ENCODE data around the gene PLA2G4E. TPM values are rescaled to one million over a fixed set of nuclear protein-coding genes. Genes with fewer than 3 reads are reported as not detected.

Gene PLA2G4E
- total RNA-seq, 1 donor from 2014 or later: not detected

- Histone ChIP-seq H3K9me3 (replicated peaks) (no peaks in the 10 kb centered on the region), H3K4me3 (no peak overlapping the region), H3K27me3 (ENCODE audit: low read depth) (no peaks in the 10 kb centered on the region), H3K27ac (replicated peaks) (no peak overlapping the region), H3K36me3 (no peaks in the 10 kb centered on the region), H3K4me1 (peaks cover 3% of the 10 kb centered on the region)
- TF ChIP-seq CTCF (IDR thresholded peaks at IDR 0.05; ENCODE audit: borderline replicate concordance): no peak
- intact Hi-C loops (cut with micrococcal nuclease): no loop called here
- no peak for DNase-seq
Observed at GRCh38 chr15:41987246-41987924, 33.5 kb downstream of the PLA2G4E start.

GRCh38 chr15:41985236-41986160, 35.3 kb downstream of the PLA2G4E start:
- TF ChIP-seq CTCF (IDR thresholded peaks at IDR 0.05; ENCODE audit: borderline replicate concordance): no peak
- no peak overlapping the region for H3K27ac ChIP-seq (replicated peaks)
- no peaks in the 10 kb centered on the region for H3K27me3 ChIP-seq (ENCODE audit: low read depth)
- H3K9me3 ChIP-seq (replicated peaks): no peaks in the 10 kb centered on the region
- intact Hi-C loops (cut with micrococcal nuclease): no loop called here
- no peak for DNase-seq
- peaks cover 22% of the 10 kb centered on the region for H3K4me1 ChIP-seq
- H3K4me3 ChIP-seq: no peak overlapping the region
- no peaks in the 10 kb centered on the region for H3K36me3 ChIP-seq

- H3K9me3 ChIP-seq (replicated peaks): no peaks in the 10 kb centered on the region
- intact Hi-C loops (cut with micrococcal nuclease): no loop called here
- no peak for TF ChIP-seq CTCF (IDR thresholded peaks at IDR 0.05; ENCODE audit: borderline replicate concordance)
- no peak overlapping the region for H3K4me3 ChIP-seq
- H3K27ac ChIP-seq (replicated peaks): no peak overlapping the region
- H3K4me1 ChIP-seq: peaks cover 31% of the 10 kb centered on the region
- no peaks in the 10 kb centered on the region for H3K36me3 ChIP-seq
- no peaks in the 10 kb centered on the region for H3K27me3 ChIP-seq (ENCODE audit: low read depth)
- DNase-seq: no peak
Observed at GRCh38 chr15:41984622-41985021, 36.2 kb downstream of the PLA2G4E start.

GRCh38 chr15:41983621-41984571, 36.9 kb downstream of the PLA2G4E start:
- H3K4me3 ChIP-seq: no peak overlapping the region
- H3K27ac ChIP-seq (replicated peaks): no peak overlapping the region
- DNase-seq: no peak
- peaks cover 32% of the 10 kb centered on the region for H3K4me1 ChIP-seq
- TF ChIP-seq CTCF (IDR thresholded peaks at IDR 0.05; ENCODE audit: borderline replicate concordance): no peak
- no peaks in the 10 kb centered on the region for H3K36me3 ChIP-seq
- no peaks in the 10 kb centered on the region for H3K9me3 ChIP-seq (replicated peaks)
- intact Hi-C loops (cut with micrococcal nuclease): no loop called here
- H3K27me3 ChIP-seq (ENCODE audit: low read depth): no peaks in the 10 kb centered on the region

- DNase-seq: no peak
- H3K36me3 ChIP-seq: no peaks in the 10 kb centered on the region
- intact Hi-C loops (cut with micrococcal nuclease): no loop called here
Observed at GRCh38 chr15:41983221-41983620, 37.6 kb downstream of the PLA2G4E start.

More at GRCh38 chr15:41983221-41983620, 37.6 kb downstream of the PLA2G4E start:
- Histone ChIP-seq H3K4me1 (peaks cover 32% of the 10 kb centered on the region), H3K9me3 (replicated peaks) (no peaks in the 10 kb centered on the region), H3K4me3 (no peak overlapping the region), H3K27me3 (ENCODE audit: low read depth) (no peaks in the 10 kb centered on the region), H3K27ac (replicated peaks) (no peak overlapping the region)
- TF ChIP-seq CTCF (IDR thresholded peaks at IDR 0.05; ENCODE audit: borderline replicate concordance): no peak
